PC-9 (cell line): Measurements from ENCODE around the gene RAB35. TPM values are rescaled to one million over a fixed set of nuclear protein-coding genes. Genes with fewer than 3 reads are reported as not detected.

Experiments
- BruUV-seq: library from RNA; stranded (reverse); fragments of 400-500 nt; replicated peaks from 2 replicates; lab custom pipeline; 2021; lab: Mats Ljungman, UMichigan
- CTCF ChIA-PET: fragments of 300-600 bp; sonication (Branson Sonifier 250); formaldehyde crosslinking; loops from one replicate; lab custom pipeline; 2022; ENCODE audit warnings: antibody characterized with exemption; lab: Charles Lee
- POLR2A ChIA-PET: fragments of 300-600 bp; sonication (Branson Sonifier 250); formaldehyde crosslinking; loops from one replicate; lab custom pipeline; 2022; ENCODE audit warnings: antibody characterized with exemption; ENCODE audit not compliant: unreplicated experiment; lab: Charles Lee
- DNase-seq, 2 experiments: peaks; one replicate each; pipeline versions ENCODE4 v3.0.0 to v3.0.0-alpha.2; 2015 to 2022; ENCODE audit warnings: mixed read lengths in 1 of 2
- H2AFZ ChIP-seq: fragments of 200-600 bp; sonication (generic); 2 replicates; pipeline ENCODE4 v1.8.1; 2017; ENCODE audit warnings: antibody characterized with exemption
- H3F3A ChIP-seq: fragments of 200-600 bp; sonication (generic); 2 replicates; pipeline ENCODE4 v1.8.1; 2017; ENCODE audit warnings: antibody characterized with exemption, mild to moderate bottlenecking, low read depth; ENCODE audit not compliant: insufficient read depth
- H3K27ac ChIP-seq: fragments of 200-600 bp; sonication (generic); 2 replicates; pipeline ENCODE4 v1.6.1; 2016; ENCODE audit warnings: mixed run types
- H3K27me3 ChIP-seq: fragments of 200-600 bp; sonication (generic); 2 replicates; pipeline ENCODE4 v1.6.1; 2016; ENCODE audit warnings: low read depth, mixed run types; ENCODE audit not compliant: insufficient read depth
- H3K36me3 ChIP-seq: fragments of 200-600 bp; sonication (generic); 2 replicates; pipeline ENCODE4 v1.6.1; 2016; ENCODE audit warnings: low read depth, mixed run types
- H3K4me1 ChIP-seq: fragments of 200-600 bp; sonication (generic); replicated peaks from 2 replicates; pipeline ENCODE4 v1.6.1; 2016; ENCODE audit warnings: mixed run types; ENCODE audit not compliant: insufficient read depth
- H3K4me2 ChIP-seq: fragments of 200-600 bp; sonication (generic); 2 replicates; pipeline ENCODE4 v1.6.1; 2017; ENCODE audit warnings: mixed run types
- H3K4me3 ChIP-seq: fragments of 200-600 bp; sonication (generic); 2 replicates; pipeline ENCODE4 v1.6.1; 2016; ENCODE audit warnings: mixed run types
- H3K79me2 ChIP-seq: fragments of 200-600 bp; sonication (generic); 2 replicates; pipeline ENCODE4 v1.6.1; 2017; ENCODE audit warnings: low read depth, mixed run types
- H3K9me2 ChIP-seq: fragments of 200-600 bp; sonication (generic); 2 replicates; pipeline ENCODE4 v1.8.1; 2017; ENCODE audit warnings: mild to moderate bottlenecking; ENCODE audit not compliant: insufficient read depth
- H3K9me3 ChIP-seq: fragments of 200-600 bp; sonication (generic); 2 replicates; pipeline ENCODE4 v1.8.1; 2016; ENCODE audit warnings: low read depth; ENCODE audit not compliant: insufficient read depth
- H4K20me1 ChIP-seq: fragments of 200-600 bp; sonication (generic); 2 replicates; pipeline ENCODE4 v1.8.1; 2017; ENCODE audit not compliant: insufficient read depth
- EZH2 ChIP-seq: fragments of 200-600 bp; sonication (generic); IDR thresholded peaks from 2 replicates; pipeline ENCODE4 v1.8.0; 2017; ENCODE audit warnings: antibody characterized with exemption, low read depth
- intact Hi-C: fragments of 100-400 bp; cut with micrococcal nuclease; formaldehyde crosslinking; loops from one replicate; pipeline ENCODE4 v1.10.0; 2022; ENCODE audit not compliant: unreplicated experiment
- total RNA-seq: library from RNA; stranded (reverse); gene quantifications from 2 replicates; pipeline ENCODE4 v1.2.3, GENCODE V29; 2021
- TF ChIP-seq, protein P1 (sequence below): fragments of 200-600 bp; sonication (generic); conservative IDR thresholded peaks from 2 replicates; pipeline ENCODE4 v1.6.1; 2017; ENCODE audit warnings: mixed run types, antibody characterized with exemption, mild to moderate bottlenecking, moderate library complexity

Gene RAB35
- total RNA-seq, 1 experiment from 2014 or later: 52.0 TPM

DNA sequence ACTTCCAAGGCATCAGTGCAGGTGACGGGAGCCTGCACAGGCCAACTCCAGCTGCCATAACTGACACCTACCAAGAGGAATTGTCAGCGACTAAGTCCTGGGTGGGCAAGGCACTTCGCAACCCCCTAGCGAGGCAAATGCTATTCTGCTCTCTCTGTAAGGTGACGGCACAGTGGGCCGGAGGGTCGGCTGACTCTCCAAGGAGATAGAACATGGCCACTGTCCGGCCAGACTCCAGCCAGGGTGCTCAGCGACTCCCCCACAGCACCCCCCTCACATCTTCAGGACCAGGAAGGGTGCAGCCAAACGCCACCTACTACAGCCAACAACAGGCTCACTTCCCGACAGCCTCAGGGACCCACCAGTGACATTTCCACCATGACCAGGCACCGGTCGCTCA lies 13.2 kb downstream of the RAB35 start:
- no TSS peak for BruUV-seq
- H2AFZ ChIP-seq: no peak overlapping the region
- no peak overlapping the region for H3K27ac ChIP-seq
- H3K9me2 ChIP-seq: no peaks in the 10 kb centered on the region
- ChIA-PET CTCF (no interaction called here), POLR2A (no interaction called here)
- no peaks in the 10 kb centered on the region for H3K4me1 ChIP-seq
- H3K36me3 ChIP-seq: no peaks in the 10 kb centered on the region
- no peaks in the 10 kb centered on the region for H3K27me3 ChIP-seq
- no peak for DNase-seq
- no peaks in the 10 kb centered on the region for H3K9me3 ChIP-seq
- peaks cover 8% of the 10 kb centered on the region for H4K20me1 ChIP-seq
- no peak overlapping the region for H3K4me3 ChIP-seq
- intact Hi-C loops: no loop called here
- TF ChIP-seq, protein P1, sequence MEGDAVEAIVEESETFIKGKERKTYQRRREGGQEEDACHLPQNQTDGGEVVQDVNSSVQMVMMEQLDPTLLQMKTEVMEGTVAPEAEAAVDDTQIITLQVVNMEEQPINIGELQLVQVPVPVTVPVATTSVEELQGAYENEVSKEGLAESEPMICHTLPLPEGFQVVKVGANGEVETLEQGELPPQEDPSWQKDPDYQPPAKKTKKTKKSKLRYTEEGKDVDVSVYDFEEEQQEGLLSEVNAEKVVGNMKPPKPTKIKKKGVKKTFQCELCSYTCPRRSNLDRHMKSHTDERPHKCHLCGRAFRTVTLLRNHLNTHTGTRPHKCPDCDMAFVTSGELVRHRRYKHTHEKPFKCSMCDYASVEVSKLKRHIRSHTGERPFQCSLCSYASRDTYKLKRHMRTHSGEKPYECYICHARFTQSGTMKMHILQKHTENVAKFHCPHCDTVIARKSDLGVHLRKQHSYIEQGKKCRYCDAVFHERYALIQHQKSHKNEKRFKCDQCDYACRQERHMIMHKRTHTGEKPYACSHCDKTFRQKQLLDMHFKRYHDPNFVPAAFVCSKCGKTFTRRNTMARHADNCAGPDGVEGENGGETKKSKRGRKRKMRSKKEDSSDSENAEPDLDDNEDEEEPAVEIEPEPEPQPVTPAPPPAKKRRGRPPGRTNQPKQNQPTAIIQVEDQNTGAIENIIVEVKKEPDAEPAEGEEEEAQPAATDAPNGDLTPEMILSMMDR: no peak
- TF ChIP-seq EZH2: no peak
- H3K4me2 ChIP-seq: no peak overlapping the region
- H3K79me2 ChIP-seq: peaks cover 14% of the 10 kb centered on the region
- H3F3A ChIP-seq: no peaks in the 10 kb centered on the region

DNA sequence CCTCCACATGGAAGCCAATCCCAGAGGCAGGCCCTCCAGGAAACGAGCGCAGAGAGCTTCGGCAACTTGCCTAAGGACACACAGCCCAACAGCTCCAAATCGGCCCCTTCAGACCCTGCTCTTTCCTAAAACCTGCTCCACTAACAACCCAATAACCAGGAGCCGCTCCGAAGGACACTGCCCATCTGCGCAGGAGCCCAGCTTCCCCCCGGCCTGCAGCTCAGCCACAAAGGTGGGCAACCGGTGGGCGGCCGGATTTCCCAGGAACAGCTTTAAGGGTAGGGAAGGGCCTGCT lies 13.6 kb downstream of the RAB35 start:
- intact Hi-C loops: no loop called here
- ChIA-PET POLR2A (no interaction called here), CTCF (no interaction called here)
- Histone ChIP-seq H3K79me2 (peaks cover 10% of the 10 kb centered on the region; the same call in 1 of the 2 replicates), H3K4me3 (no peak overlapping the region), H3K9me3 (no peaks in the 10 kb centered on the region), H3K4me2 (no peak overlapping the region), H3K27ac (no peak overlapping the region), H3K27me3 (no peaks in the 10 kb centered on the region), H3K9me2 (no peaks in the 10 kb centered on the region), H4K20me1 (peaks cover 8% of the 10 kb centered on the region; the same call in 1 of the 2 replicates), H3K36me3 (no peaks in the 10 kb centered on the region), H3F3A (no peaks in the 10 kb centered on the region), H3K4me1 (no peaks in the 10 kb centered on the region), H2AFZ (no peak overlapping the region)
- BruUV-seq: no TSS peak
- no peak for TF ChIP-seq EZH2
- TF ChIP-seq, protein P1: no peak
- no peak for DNase-seq

DNA sequence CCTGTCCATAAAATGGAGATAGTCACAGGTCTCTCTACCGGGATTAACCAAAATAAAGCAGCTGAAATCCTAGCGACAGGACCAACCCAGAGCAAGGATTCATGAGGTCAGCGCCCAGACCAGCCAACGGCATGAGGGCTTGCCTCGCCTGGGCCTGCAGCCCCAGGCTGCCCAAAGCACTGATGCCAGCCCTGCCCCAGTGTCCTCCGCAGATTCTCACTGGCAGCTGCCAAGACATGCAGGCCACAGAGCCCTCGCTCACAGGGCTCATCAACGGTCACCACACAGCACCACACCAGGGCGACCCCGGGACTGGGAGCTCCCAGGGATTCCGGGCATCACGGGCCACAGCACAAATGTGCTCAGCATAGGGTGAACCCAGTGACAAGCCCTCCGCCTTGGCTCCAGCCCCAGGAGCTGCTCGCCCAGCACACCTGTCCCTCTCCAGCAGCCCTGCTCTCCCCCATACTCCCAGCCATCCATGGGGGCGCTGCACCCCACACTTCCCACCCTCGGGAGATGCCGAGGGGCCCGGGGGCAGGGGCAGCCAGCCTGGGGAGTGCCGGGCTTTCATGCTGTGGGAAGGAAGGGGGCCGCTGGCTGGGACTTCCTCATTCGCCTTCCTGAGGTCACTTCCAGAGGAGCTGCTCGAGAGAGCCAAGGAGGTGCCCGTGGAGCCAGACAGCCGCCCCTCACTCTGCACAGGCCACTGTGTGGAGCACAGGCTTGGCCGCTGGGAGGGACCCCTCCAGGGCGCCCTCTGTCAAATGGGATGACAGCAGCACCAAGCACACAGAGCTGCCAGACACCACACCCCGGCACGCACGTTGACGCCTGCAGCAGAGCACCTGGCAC lies 14.1 kb downstream of the RAB35 start:
- BruUV-seq: no TSS peak
- no peak for DNase-seq
- H3K79me2 ChIP-seq: peaks cover 9% of the 10 kb centered on the region; the same call in 1 of the 2 replicates
- no peak overlapping the region for H3K4me3 ChIP-seq
- intact Hi-C loops: no loop called here
- ChIA-PET CTCF (no interaction called here), POLR2A (interaction anchor here (0.6 kb wide), 1 partner anchor 8 kb away, joined by 3 read pairs; no protein-coding TSS in a partner anchor)
- no peaks in the 10 kb centered on the region for H3K36me3 ChIP-seq
- no peak overlapping the region for H3K27ac ChIP-seq
- no peak overlapping the region for H2AFZ ChIP-seq
- no peaks in the 10 kb centered on the region for H3K9me3 ChIP-seq
- H3K27me3 ChIP-seq: no peaks in the 10 kb centered on the region
- H3F3A ChIP-seq: no peaks in the 10 kb centered on the region
- no peak overlapping the region for H3K4me2 ChIP-seq
- H3K4me1 ChIP-seq: no peaks in the 10 kb centered on the region
- H3K9me2 ChIP-seq: no peaks in the 10 kb centered on the region
- H4K20me1 ChIP-seq: peaks cover 8% of the 10 kb centered on the region; the same call in 1 of the 2 replicates
- TF ChIP-seq, protein P1: no peak
- no peak for TF ChIP-seq EZH2
